ENCODE data around the gene PEPD.

Gene PEPD

GRCh38 chr19:33471111-33471996 is 50.2 kb downstream of the PEPD start:
- no peak for DNase-seq

- DNase-seq: no peak
Measured at GRCh38 chr19:33470686-33471085, 50.9 kb downstream of the PEPD start.

GRCh38 chr19:33470040-33470330 is 51.6 kb downstream of the PEPD start:
- no peak for DNase-seq

GRCh38 chr19:33469171-33470039 is 52.2 kb downstream of the PEPD start:
- DNase-seq: no peak

GRCh38 chr19:33468361-33469170 is 53.0 kb downstream of the PEPD start:
- no peak for DNase-seq

GRCh38 chr19:33467851-33468250 is 53.7 kb downstream of the PEPD start:
- DNase-seq: no peak

- DNase-seq: no peak
Measured at GRCh38 chr19:33465834-33466233, 55.8 kb downstream of the PEPD start.

GRCh38 chr19:33465371-33465770 is 56.2 kb downstream of the PEPD start:
- DNase-seq: no peak

- no peak for DNase-seq
Measured at GRCh38 chr19:33464733-33465115, 56.9 kb downstream of the PEPD start.

GRCh38 chr19:33464010-33464732 is 57.4 kb downstream of the PEPD start:
- DNase-seq: no peak

GRCh38 chr19:33463199-33463598 is 58.4 kb downstream of the PEPD start:
- DNase-seq: no peak

GRCh38 chr19:33462112-33462791 is 59.3 kb downstream of the PEPD start:
- DNase-seq: no peak

GRCh38 chr19:33461256-33462111 is 60.1 kb downstream of the PEPD start:
- no peak for DNase-seq

- no peak for DNase-seq
Measured at GRCh38 chr19:33460221-33460908, 61.2 kb downstream of the PEPD start.

- no peak for DNase-seq
Measured at GRCh38 chr19:33459222-33460090, 62.1 kb downstream of the PEPD start.

- DNase-seq: no peak
Measured at GRCh38 chr19:33458807-33459206, 62.8 kb downstream of the PEPD start.

- DNase-seq: no peak
Measured at GRCh38 chr19:33458171-33458633, 63.4 kb downstream of the PEPD start.

- no peak for DNase-seq
Measured at GRCh38 chr19:33456845-33457220, 64.8 kb downstream of the PEPD start.
